ENCODE measurements around the gene NUSAP1.
"Not testable (repeated sequence)": the region's sequence is repeated elsewhere in the genome, so short reads cannot be mapped to it uniquely, and the experiment has no call there.

The NUSAP1 gene

GRCh38 chr15:41417418-41418195 is 84.9 kb downstream of the NUSAP1 start:
- H3F3A ChIP-seq (ENCODE audit: insufficient read depth, low read length), result no peaks in the 10 kb centered on the region
- H4K20me1 ChIP-seq (ENCODE audit: insufficient read depth, low read length), result no peaks in the 10 kb centered on the region
- H3K9me3 ChIP-seq (ENCODE audit: low read length), result no peaks in the 10 kb centered on the region
- TF ChIP-seq CTCF (IDR thresholded peaks at IDR 0.05; ENCODE audit: low read length), result no peak
- TF ChIP-seq EZH2 (IDR thresholded peaks at IDR 0.05; ENCODE audit: borderline replicate concordance, low read length), result no peak
- H3K27me3 ChIP-seq (ENCODE audit: insufficient read depth, low read length), result no peaks in the 10 kb centered on the region
- no peak overlapping the region for H2AFZ ChIP-seq (ENCODE audit: low read length)
- no peaks in the 10 kb centered on the region for H3K9me2 ChIP-seq (ENCODE audit: low read depth, low read length)
- peaks cover 30% of the 10 kb centered on the region for H3K4me1 ChIP-seq (ENCODE audit: insufficient read depth, low read length, severe bottlenecking)
- H3K4me3 ChIP-seq (ENCODE audit: low read depth, low read length, poor library complexity, severe bottlenecking), result peak overlapping the region; percentile 86
- peak overlapping the region; percentile 80 for H3K9ac ChIP-seq (ENCODE audit: low read length)
- peak overlapping the region; percentile 99 for H3K4me2 ChIP-seq (ENCODE audit: low read length)
- H3K27ac ChIP-seq (ENCODE audit: low read depth, low read length, poor library complexity, severe bottlenecking), result no peak overlapping the region
- H3K36me3 ChIP-seq (ENCODE audit: insufficient read depth, low read length), result 0 out of 2 replicates have a peak, but pooled peaks cover 5% of the 10 kb centered on the region
- H3K79me2 ChIP-seq (ENCODE audit: insufficient read depth, low read length), result peaks cover 49% of the 10 kb centered on the region

- H2AFZ ChIP-seq (ENCODE audit: low read length), result no peak overlapping the region
- H3K9ac ChIP-seq (ENCODE audit: low read length), result no peak overlapping the region
- no peaks in the 10 kb centered on the region for H3K27me3 ChIP-seq (ENCODE audit: insufficient read depth, low read length)
Observed at GRCh38 chr15:41423979-41424659, 91.4 kb downstream of the NUSAP1 start.

GRCh38 chr15:41424809-41425208 is 92.1 kb downstream of the NUSAP1 start:
- Histone ChIP-seq H2AFZ (ENCODE audit: low read length) (no peak overlapping the region), H3K9me3 (ENCODE audit: low read length) (no peaks in the 10 kb centered on the region), H3K9ac (ENCODE audit: low read length) (no peak overlapping the region), H3K79me2 (ENCODE audit: insufficient read depth, low read length) (peaks cover 54% of the 10 kb centered on the region), H3K4me2 (ENCODE audit: low read length) (no peak overlapping the region), H4K20me1 (ENCODE audit: insufficient read depth, low read length) (no peaks in the 10 kb centered on the region), H3F3A (ENCODE audit: insufficient read depth, low read length) (no peaks in the 10 kb centered on the region), H3K9me2 (ENCODE audit: low read depth, low read length) (no peaks in the 10 kb centered on the region), H3K27me3 (ENCODE audit: insufficient read depth, low read length) (no peaks in the 10 kb centered on the region), H3K4me3 (ENCODE audit: low read depth, low read length, poor library complexity, severe bottlenecking) (no peak overlapping the region), H3K27ac (ENCODE audit: low read depth, low read length, poor library complexity, severe bottlenecking) (no peak overlapping the region), H3K36me3 (ENCODE audit: insufficient read depth, low read length) (peaks cover 10% of the 10 kb centered on the region), H3K4me1 (ENCODE audit: insufficient read depth, low read length, severe bottlenecking) (peaks cover 15% of the 10 kb centered on the region)
- TF ChIP-seq EZH2 (IDR thresholded peaks at IDR 0.05; ENCODE audit: borderline replicate concordance, low read length) (no peak), CTCF (IDR thresholded peaks at IDR 0.05; ENCODE audit: low read length) (no peak)

More at GRCh38 chr15:41423979-41424659, 91.4 kb downstream of the NUSAP1 start:
- Histone ChIP-seq H3K9me3 (ENCODE audit: low read length) (no peaks in the 10 kb centered on the region), H3K4me3 (ENCODE audit: low read depth, low read length, poor library complexity, severe bottlenecking) (no peak overlapping the region), H3K27ac (ENCODE audit: low read depth, low read length, poor library complexity, severe bottlenecking) (peak overlapping the region; percentile 29), H3K9me2 (ENCODE audit: low read depth, low read length) (no peaks in the 10 kb centered on the region), H4K20me1 (ENCODE audit: insufficient read depth, low read length) (no peaks in the 10 kb centered on the region), H3F3A (ENCODE audit: insufficient read depth, low read length) (no peaks in the 10 kb centered on the region), H3K4me2 (ENCODE audit: low read length) (peak overlapping the region; percentile 29; the same call in 1 of the 2 replicates), H3K79me2 (ENCODE audit: insufficient read depth, low read length) (peaks cover 58% of the 10 kb centered on the region), H3K36me3 (ENCODE audit: insufficient read depth, low read length) (peaks cover 13% of the 10 kb centered on the region), H3K4me1 (ENCODE audit: insufficient read depth, low read length, severe bottlenecking) (peaks cover 14% of the 10 kb centered on the region)
- TF ChIP-seq CTCF (IDR thresholded peaks at IDR 0.05; ENCODE audit: low read length), result no peak
- TF ChIP-seq EZH2 (IDR thresholded peaks at IDR 0.05; ENCODE audit: borderline replicate concordance, low read length), result no peak

GRCh38 chr15:41425907-41426306 is 93.2 kb downstream of the NUSAP1 start:
- H3K9me3 ChIP-seq (ENCODE audit: low read length); H3K27ac ChIP-seq (ENCODE audit: low read depth, low read length, poor library complexity, severe bottlenecking); H3K27me3 ChIP-seq (ENCODE audit: insufficient read depth, low read length); H3F3A ChIP-seq (ENCODE audit: insufficient read depth, low read length); H3K9ac ChIP-seq (ENCODE audit: low read length); H3K4me3 ChIP-seq (ENCODE audit: low read depth, low read length, poor library complexity, severe bottlenecking); H3K9me2 ChIP-seq (ENCODE audit: low read depth, low read length); H4K20me1 ChIP-seq (ENCODE audit: insufficient read depth, low read length); H2AFZ ChIP-seq (ENCODE audit: low read length); H3K4me2 ChIP-seq (ENCODE audit: low read length); H3K36me3 ChIP-seq (ENCODE audit: insufficient read depth, low read length): not testable (repeated sequence)
- H3K79me2 ChIP-seq (ENCODE audit: insufficient read depth, low read length), result peaks cover 43% of the 10 kb centered on the region
- peaks cover 15% of the 10 kb centered on the region for H3K4me1 ChIP-seq (ENCODE audit: insufficient read depth, low read length, severe bottlenecking)
